ENCODE data around the gene DNAJA3. TPM values are rescaled to one million over a fixed set of nuclear protein-coding genes. Genes with fewer than 3 reads are reported as not detected.

DNAJA3 gene
- total and polyA plus RNA-seq, 10 of the 15 experiments (the other 5 are each of a cell fraction or from before 2014, with no cell fraction given): 8.4 to 141 (median 60.8) TPM

- no peak overlapping the region for H3K4me2 ChIP-seq (ENCODE audit: control insufficient read depth, insufficient read depth)
Observed at GRCh38 chr16:4499196-4499555, 73.5 kb downstream of the DNAJA3 start.

More at GRCh38 chr16:4499196-4499555, 73.5 kb downstream of the DNAJA3 start:
- Histone ChIP-seq H3K36me3 (ENCODE audit: control insufficient read depth in 2 of 2, insufficient read depth in 2 of 2, low read length in 1 of 2) (no peaks in the 10 kb centered on the region; a peak in 2 of 4 replicates), H2AFZ (ENCODE audit: control insufficient read depth, low read depth, low read length) (no peak overlapping the region), H3K4me3 (no peak overlapping the region), H3K9me3 (replicated peaks; ENCODE audit: control insufficient read depth, insufficient read depth, low read length) (no peaks in the 10 kb centered on the region), H4K20me1 (ENCODE audit: control insufficient read depth, insufficient read depth) (no peaks in the 10 kb centered on the region; the same call in 1 of the 2 replicates), H3K27me3 (replicated peaks in 1 of 2; ENCODE audit: control insufficient read depth in 2 of 2, insufficient read depth in 2 of 2, low read length in 1 of 2) (no peaks in the 10 kb centered on the region), H3K79me2 (ENCODE audit: control insufficient read depth, insufficient read depth, low read length) (peaks cover 2% of the 10 kb centered on the region), H3K27ac (ENCODE audit: control insufficient read depth, insufficient read depth) (no peak overlapping the region), H3K9ac (ENCODE audit: control insufficient read depth, insufficient read depth, low read length) (no peak overlapping the region), H3K4me1 (ENCODE audit: control insufficient read depth, insufficient read depth, low read length) (no peaks in the 10 kb centered on the region; the same call in 1 of the 2 replicates)
- no TSS peak for BruUV-seq (replicated peaks)
- DNase-seq (ENCODE audit: low read depth, low spot score) (no peak), FAIRE-seq (no peak), ATAC-seq (no peak)
- no peak for TF ChIP-seq JUND (IDR thresholded peaks at IDR 0.05; ENCODE audit: low read depth, low read length)
- TF ChIP-seq, protein P1, sequence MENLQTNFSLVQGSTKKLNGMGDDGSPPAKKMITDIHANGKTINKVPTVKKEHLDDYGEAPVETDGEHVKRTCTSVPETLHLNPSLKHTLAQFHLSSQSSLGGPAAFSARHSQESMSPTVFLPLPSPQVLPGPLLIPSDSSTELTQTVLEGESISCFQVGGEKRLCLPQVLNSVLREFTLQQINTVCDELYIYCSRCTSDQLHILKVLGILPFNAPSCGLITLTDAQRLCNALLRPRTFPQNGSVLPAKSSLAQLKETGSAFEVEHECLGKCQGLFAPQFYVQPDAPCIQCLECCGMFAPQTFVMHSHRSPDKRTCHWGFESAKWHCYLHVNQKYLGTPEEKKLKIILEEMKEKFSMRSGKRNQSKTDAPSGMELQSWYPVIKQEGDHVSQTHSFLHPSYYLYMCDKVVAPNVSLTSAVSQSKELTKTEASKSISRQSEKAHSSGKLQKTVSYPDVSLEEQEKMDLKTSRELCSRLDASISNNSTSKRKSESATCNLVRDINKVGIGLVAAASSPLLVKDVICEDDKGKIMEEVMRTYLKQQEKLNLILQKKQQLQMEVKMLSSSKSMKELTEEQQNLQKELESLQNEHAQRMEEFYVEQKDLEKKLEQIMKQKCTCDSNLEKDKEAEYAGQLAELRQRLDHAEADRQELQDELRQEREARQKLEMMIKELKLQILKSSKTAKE (IDR thresholded peaks at IDR 0.05; ENCODE audit: low read depth, poor library complexity, severe bottlenecking): no peak
- no peak for TF ChIP-seq RAD21 (IDR thresholded peaks at IDR 0.05; ENCODE audit: insufficient read depth, low read depth, low read length)
- TF ChIP-seq EZH2 (IDR thresholded peaks at IDR 0.05; ENCODE audit: borderline replicate concordance, control insufficient read depth, low read depth, low read length): no peak
- no peak for TF ChIP-seq BHLHE40 (IDR thresholded peaks at IDR 0.05; ENCODE audit: borderline replicate concordance in 1 of 2, low read depth in 2 of 2, low read length in 1 of 2)
- no peak for TF ChIP-seq WRNIP1 (IDR thresholded peaks at IDR 0.05; ENCODE audit: borderline replicate concordance, low read depth, low read length)
- TF ChIP-seq TCF7 (IDR thresholded peaks at IDR 0.05; ENCODE audit: borderline replicate concordance): no peak
- no peak for TF ChIP-seq CBFB (IDR thresholded peaks at IDR 0.05; ENCODE audit: low read depth)
- TF ChIP-seq SRF (IDR thresholded peaks at IDR 0.05; ENCODE audit: low read depth in 2 of 2, low read length in 2 of 2): no peak
- RAD21 ChIA-PET (ENCODE audit: unreplicated experiment): no interaction called here
- WGBS (ENCODE audit: insufficient coverage, insufficient replicate concordance, low lambda C conversion rate, missing lambda C conversion rate): 91% methylated on average over 4 of the region's 4 CpGs
- POLR2A ChIA-PET: interaction anchor here (0.5 to 1.0 kb wide), 2 partner anchors 11 to 20 kb away, joined by 4 to 5 read pairs; no protein-coding TSS in a partner anchor
- in situ Hi-C loops (cut with MboI): no loop called here
- intact Hi-C loops (cut with micrococcal nuclease; ENCODE audit: unreplicated experiment): no loop called here
- SMC1A ChIA-PET (ENCODE audit: uncharacterized antibody, unreplicated experiment): interaction anchor here (3.7 kb wide), 1 partner anchor 9 kb away, joined by 12 read pairs; no protein-coding TSS in a partner anchor
- CTCF ChIA-PET: interaction anchor here (1.2 to 3.2 kb wide), 2 partner anchors 87 to 125 kb away, joined by 3 to 16 read pairs; partner anchors contain the start of gene MGRN1

Data from GM12878 (cell line).